A204.1 (cell line): ENCODE measurements around the gene REEP5.
"Not testable (repeated sequence)": the region's sequence is repeated elsewhere in the genome, so short reads cannot be mapped to it uniquely, and the experiment has no call there.

Experiments used
- FAIRE-seq: peaks from 2 replicates; lab custom pipeline; 2012; peaks lifted over from hg19 to GRCh38; lab: Jason Lieb, UNC

The REEP5 gene

DNA sequence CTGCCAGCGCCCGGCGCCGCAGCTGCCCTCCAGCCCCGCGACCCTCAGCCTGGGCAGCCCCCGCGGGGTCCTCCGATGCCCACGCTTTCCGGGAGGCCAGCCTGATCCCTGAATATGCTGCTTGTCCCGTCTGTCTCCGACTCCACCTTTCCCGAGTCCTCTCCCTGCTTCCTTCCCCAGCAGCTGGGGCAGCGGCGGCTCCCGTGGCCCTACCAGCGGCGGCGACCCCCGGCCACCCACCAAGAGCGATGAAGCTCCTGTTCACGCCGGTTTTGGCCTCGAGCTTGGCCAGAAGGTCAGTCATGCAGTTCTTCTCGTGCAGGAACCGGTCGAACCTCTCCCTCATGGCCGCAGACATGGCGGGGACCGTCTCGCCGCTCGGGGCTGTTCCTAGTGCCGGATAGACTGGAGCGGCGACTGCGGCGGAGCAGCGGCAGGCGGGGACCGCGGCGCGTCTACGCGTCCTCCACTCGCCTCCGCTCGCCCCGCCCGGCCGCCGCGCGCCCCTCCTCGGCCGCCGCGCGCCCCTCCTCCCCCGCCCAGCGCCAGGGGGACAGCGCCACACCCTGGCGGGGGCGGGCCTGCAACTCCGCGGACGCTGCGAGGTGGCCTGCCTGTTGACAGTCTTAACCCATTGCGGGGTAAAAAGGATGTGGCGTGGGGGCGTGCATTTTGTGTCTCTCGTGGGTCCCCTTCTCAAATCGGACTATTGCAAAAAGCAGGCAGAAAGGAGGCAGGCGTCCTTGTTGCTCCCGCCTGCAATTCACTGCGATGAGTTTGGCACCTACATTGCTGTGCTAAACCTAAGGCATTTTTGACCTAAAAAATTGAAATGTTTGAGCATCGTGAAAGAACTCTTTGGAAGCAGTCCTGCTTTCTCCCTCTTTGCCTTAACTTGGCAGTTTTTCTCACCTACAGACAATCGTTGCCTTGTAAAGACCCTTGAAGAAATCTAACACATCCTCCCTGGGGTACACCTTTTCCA, at the start of gene REEP5:
TSS of gene REEP5 (minus strand) at position 395 of the 985 bp plus-strand sequence. CDS start at position 358, 37 bp downstream.
- no peak for FAIRE-seq

DNA sequence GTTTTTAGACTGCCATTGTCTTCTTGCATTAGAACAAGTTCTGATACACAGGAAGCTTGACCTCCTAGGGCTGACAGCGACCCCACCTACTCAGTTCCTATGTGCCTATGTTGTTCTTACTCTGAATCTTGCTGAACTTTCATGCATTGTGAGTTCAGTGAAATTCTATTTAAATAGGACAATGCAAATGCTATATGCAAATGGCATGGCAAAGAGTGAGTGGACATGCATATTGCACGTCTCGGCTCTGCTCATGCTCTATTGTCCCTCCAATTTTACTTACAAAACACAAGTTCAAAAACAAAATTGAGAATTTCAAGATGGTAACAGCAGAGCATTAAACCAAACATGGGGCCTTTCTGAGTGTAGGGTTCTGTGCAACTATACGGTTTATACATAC, 49.2 kb upstream of the REEP5 start:
- FAIRE-seq: no peak

DNA sequence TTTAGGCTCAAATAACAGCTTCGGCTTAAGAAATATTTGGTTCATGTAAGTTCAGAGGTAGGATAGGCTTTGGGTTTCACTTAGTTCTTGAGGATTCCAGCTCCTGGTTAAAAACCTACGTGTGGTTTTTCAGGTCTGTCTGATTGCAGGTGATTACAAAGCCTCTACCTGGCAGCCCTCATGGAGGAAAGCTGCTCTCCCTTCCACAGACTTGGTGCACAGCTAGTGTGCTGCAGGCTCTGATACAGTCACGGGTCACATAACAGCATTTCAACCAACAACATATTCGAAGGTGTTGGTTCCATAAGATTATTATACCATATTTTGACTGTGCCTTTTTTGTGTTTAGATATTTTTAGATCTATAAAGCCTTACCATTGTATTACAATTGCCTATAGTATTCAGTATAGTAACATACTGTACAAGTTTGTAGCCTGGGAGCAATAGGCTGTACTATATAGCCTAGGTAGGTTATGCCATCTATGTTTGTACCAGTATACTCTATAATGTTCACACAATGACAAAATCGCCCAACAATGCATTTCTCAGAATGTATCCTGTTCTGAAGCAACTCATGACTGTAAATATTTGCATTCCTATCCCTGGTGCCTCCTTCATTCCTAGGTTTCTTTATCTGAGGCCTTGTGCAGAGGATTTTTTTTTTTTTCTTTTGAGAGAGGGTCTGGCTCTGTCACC, 46.5 kb upstream of the REEP5 start:
- FAIRE-seq: no peak

DNA sequence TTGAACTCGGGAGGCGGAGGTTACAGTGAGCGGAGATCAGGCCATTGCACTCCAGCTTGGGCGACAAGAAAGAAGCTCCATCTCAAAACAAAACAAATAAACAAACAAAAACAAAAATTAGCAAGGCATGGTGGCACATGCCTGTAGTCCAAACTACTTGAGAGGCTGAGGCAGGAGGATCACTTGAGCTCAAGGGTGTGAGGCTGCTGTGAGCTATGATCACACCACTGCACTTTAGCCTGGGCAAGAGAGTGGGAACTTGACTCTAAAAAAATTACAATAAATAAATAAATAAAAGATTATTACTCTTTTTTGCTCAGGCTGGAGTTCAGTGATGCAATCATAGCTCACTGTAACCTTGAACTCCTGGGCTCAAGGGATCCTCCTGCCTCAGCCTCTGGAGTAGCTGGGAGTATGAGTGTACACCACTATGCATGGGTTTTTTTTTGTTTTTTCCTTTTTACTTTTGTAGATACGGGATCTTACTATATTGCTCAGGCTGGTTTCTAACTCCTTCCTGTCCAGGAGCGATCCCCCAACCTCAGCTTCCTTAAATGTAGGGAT, 45.6 kb upstream of the REEP5 start:
- no peak for FAIRE-seq

DNA sequence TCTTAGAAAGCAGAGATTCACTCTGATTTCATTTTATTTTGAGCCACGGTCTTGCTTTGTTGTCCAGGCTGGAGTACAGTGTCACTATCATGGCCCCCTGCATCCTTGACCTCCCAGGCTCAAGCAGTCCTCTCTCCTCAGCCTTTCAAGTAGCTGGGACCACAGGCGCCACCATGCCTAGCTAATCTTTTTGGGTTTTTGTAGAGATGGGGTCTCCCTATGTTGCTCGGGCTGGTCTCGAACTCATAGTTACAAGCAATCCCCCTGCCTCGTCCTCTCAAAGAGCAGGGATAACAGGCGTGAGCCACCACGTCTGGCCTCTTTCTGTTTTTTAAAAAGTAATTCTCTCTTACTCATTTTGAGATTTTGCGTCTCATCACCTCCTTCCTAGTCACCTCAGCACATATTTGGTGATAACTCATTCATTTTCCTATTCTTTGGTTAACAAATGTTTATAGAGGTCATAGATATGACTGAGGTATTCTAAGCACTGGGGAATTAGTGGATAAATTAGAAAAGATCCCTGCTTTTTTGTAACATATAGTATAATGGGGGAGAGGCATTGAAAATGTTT, 43.8 kb upstream of the REEP5 start:
- FAIRE-seq: no peak

DNA sequence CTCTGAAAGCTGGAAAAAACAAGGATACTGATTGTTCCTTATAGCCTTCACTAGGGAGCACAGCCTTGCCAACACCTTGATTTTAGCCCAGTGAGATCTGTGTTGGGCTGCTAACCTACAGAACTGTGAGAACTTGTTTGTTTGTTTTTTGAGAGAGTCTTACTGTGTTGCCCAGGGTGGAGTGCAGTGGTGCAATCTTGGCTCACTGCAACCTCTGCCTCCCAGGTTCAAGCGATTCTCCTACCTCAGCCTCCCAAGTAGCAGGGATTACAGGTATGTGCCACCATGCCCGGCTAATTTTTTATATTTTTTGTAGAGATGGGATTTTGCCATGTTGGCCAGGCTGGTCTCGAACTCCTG, 41.3 kb upstream of the REEP5 start:
- FAIRE-seq: not testable (repeated sequence)

DNA sequence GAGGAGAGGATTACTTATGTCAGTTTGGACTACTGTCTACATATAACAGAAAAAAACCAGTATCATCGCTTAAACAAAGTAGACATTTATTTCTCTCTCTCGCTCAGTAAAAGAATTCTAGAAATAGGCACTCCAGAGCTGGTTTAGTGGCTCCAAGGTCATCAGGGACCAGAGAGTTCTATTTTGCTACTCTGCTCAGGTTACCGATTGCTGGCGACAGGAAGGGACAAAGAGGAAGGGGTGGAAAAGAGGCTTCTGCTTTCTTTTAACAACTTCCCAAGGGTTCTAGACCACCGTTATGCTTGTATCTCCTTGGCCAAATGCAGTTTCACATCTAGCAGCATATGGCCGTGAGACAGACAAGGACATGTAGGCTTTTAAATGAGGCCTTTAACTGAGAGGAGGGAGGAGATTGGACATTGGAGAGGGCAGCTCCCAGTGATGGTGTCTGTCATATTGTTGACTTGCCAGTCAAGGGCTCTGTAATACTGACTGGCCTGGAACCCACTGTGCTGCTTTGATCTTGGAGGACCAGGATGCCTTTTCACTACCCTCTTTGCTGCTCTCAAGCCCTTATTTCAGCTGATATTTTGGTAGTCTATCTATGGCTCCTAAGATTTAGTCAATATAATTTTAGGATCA, 39.0 kb upstream of the REEP5 start:
- no peak for FAIRE-seq

DNA sequence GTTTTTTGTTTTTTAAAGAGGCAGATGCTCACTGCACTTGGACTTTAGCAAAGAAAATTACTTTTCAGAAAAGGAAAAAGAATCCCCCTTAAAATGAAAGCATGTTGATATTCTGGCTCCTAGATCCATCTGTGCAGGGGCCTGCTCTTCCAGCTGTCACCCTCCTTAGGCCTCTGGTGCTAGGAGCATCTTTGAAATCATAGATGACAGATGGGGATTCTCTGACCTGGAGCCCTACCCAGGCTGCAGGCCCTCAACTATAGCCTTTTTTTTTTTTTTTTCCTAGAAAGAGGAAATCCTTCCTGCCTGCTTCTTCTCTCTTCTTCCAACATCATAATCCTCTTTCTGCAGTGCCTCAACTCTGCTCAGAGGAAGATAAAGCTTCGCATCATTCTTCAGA, 38.3 kb upstream of the REEP5 start:
- FAIRE-seq: no peak

DNA sequence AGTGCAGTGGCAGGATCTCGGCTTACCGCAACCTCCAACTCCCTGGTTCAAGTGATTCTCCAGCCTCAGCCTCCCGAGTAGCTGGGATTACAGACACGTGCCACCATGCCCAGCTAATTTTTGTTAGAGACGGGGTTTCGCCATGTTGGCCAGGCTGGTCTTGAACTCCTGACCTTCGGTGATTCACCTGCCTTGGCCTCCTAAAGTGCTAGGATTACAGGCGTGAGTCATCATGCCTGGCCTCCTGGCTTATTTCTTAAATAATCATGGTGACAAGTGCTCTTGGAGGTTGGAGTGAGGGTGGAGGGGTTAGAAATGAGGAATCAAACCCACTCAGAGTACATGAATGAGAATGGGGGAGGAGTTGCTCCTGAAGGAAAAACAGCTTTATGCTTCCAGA, 37.8 kb upstream of the REEP5 start:
- not testable (repeated sequence) for FAIRE-seq

DNA sequence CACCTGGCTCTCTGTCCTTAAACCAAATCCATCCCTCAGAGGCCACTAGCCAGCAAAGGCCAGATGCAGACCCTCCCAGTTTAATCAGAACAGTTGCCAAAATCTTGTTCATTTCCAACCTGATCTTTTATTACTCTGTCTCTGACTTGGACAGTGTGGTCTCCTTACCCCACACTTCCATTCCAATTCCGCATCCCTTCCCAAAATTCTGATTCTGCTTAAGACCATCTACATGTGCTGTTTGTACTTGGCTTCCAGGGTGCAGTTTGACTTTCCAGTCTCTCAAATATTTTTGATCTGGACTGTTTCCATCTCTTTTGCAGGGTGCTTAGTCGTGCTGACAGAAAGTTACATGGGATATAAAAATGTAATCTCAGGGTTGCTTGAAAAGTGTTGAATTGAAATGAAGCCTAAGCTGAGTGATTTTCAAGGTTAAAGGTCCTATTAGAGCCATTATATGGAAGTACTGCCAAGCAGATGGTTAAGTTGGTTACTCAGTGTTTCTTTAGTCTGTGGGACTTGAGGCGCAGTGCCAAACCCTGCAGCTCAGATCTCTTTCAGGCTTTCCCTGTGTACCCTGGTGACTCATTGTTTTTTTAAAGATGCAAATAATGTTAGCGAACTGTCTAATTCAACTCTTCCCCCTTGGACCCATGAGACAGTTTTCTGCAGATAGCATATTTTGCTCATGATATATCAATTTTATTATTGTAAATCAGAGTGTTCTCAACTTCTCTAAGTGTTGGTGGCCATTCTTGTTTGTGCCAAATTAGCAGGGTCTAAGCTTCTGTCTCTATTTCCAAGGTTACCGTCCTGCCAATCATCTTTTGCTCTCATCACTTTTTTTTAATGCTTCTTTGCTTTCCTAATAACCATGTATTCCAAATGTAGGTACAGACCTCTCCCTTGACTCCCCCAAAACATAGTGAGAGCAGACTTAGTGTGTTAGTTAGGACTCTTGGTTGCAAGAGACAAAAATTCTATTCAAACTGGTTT, 36.4 kb upstream of the REEP5 start:
- FAIRE-seq: no peak

DNA sequence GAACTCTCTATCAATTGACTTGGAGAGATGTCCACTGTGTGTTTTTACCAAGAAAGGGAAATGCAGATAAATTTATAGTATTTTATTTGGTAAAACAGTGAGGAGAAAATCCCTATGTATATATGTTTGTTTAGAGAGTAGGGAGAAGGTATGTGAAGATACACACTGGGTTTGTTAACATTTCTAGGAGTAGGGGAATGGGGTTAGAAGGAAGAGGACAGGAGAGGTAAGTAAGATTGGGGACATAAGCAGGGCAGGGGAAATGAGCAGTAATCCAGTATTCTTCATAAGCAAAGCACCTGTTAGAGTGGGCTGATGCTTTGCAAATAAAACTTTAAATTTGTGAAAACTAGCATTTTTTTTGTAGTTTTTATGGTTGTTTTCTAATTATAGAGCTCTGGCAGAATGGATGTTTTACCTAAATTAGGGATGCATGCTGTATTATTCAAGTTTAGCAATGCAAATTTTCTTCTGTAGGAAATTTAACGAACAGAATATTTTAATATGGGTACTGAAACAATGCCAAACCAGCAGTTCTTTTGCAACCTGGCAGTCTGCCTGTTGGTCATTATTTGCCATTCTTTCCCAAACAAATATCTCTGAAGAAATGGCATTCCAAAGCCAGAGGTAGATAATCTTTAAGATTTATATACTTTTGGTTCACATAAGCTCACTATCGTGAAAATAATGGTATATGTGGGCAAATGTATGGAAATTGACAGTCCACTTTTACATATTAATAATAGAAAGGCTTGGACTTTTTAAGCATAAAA, 35.2 kb upstream of the REEP5 start:
- FAIRE-seq: no peak

DNA sequence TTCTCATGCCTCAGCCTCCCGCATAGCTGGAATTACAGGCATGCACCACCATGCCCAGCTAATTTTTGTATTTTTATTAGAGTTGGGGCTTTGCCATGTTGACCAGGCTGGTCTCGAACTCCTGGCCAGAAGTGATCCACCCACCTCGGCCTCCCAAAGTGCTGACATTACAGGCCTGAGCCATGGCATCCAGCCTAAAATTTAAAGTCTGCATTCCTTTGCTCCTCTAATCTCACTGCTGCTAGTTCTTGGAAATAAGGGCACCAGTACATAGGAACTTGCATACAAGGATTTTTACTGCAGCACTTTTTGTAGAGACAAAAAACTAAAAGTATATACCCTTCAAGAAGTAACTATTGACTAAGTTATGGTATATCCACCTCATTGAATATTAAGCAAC, 34.6 kb upstream of the REEP5 start:
- no peak for FAIRE-seq

DNA sequence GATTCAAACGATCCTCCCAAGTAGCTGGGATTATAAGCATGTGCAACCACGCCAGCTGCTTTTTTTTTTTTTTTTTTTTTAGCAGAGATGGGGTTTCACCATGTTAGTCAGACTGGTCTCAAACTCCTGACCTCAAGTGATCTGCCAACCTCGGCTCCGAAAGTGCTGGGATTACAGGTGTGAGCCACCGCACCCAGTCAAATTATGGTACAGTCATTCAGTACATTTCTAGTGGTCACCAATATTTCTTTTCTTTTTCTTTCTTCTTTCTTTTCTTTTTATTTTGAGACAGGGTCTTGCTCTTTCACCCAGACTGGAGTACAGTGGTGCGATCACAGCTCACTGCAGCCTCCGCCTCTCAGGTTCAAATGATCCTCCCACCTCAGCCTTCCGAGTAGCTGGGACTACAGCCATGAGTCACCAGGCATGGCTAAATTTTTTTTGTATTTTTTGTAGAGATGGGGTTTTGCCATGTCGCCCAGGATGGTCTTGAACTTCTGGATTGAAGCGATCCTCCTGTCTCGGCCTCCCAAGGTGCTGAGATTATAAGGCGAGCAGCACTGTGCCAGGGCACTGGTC, 29.2 kb upstream of the REEP5 start:
- no peak for FAIRE-seq

DNA sequence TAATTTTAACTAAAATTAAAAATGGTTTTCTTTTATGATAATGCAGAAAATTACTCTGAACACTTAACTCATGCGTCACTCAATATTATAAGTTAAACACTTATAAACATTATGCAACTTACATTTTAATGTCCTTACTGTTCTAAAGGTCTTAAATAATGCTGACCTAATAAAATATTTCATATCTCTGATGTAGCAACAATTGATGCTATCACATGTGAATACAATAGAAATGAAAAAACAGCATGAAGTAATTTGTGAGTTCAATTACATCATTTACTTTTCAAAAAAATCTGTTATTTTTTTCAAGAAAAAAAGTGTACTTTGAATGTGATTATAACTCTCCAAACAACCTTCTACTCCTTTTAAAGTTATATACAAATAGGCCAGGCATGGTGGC, 26.4 kb upstream of the REEP5 start:
- FAIRE-seq: peak; percentile 41

DNA sequence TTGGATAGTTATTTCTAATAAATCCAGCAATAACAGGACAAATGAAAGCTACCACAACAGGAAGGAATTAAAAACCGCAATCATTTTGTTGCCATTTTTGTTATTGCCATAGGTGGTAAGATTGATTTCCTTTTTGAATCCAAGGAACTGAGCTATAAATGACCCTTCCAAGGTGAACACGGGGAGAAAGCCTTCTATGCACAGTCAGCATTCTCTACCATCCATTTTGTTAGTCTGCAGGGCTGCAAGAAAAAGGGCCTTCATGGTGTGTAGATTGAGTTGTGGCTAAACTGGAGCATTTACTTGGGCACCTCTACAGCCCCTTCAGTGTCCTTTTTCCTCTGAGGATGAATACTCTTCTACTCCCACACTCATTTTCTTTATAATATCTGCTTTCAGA, 18.6 kb upstream of the REEP5 start:
- no peak for FAIRE-seq

DNA sequence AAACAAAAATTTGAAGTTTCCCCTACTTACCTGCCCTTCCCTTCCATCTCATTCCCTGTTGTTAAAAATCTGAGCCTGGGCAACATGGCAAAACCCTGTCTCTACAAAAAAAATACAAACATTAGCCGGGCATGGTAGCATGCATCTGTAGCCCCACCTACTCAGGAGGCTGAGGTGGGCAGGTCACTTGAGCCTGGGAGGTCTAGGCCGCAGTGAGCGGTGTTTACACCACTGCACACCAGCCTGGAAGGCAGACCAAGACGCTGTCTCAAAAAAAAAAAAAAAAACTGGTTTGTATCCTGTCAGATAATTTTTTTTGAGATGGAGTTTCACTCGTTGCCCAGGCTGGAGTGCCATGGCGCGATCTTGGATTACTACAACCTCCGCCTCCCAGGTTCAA, 16.3 kb upstream of the REEP5 start:
- FAIRE-seq: no peak

DNA sequence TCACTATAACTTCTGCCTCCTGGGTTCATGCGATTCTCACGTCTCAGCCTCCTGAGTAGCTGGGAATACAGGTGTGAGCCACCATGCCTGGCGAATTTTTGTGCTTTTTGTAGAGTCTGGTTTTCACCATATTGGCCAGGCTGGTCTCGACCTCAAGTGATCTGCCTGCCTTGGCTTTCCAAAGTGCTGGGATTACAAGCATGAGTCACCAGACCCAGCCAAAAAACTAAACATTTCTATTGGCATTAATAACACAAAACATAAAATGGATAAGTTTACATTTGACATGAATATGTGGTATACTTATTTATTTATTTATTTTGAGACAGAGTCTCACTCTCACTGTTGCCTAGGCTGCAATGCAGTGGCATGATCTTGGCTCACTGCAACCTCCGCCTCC, 13.6 kb upstream of the REEP5 start:
- no peak for FAIRE-seq

DNA sequence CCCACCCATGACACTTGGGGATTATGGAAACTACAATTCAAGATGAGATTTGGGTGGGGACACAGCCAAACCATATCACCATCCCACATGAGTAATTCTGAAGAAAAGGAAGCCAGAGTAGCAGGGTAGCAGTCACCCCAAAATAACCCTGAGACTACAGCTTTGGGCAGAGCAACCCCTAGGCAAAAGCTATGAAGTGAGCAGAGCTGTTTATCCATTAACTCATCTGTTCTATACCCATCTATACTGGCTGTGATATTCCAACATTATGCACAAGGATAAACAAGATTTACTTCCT, 12.3 kb upstream of the REEP5 start:
- FAIRE-seq: no peak

DNA sequence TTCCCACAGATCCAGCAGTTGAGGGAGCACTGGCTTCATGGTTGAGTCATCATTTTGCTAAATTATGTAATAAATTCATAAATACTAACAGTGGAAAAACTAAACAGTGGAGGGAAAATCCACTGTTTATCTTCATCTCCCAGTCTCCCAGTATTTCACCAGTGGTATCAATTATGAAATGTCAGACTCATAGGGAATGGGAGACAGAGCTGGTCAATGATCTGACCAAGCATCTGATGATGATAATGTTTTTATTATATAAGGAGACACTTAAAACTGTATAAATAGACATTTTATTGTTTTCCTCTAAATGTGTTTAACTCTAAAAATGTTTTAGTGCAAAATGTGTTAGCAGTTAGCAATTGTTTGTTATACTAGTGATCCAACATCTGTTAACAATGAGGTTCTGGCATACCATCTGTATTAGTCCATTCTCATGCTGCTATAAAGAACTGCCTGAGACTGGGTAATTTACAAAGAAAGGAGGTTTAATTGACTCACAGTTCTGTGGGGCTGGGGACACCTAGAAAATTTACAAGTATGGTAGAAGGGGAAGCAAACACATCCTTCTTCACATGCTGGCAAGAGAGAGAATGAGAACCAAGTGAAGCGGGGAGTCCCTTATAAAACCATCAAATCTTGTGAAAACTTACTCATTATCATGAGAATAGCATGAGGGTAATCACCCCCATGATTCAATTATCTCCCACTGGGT, 11.8 kb upstream of the REEP5 start:
- no peak for FAIRE-seq

DNA sequence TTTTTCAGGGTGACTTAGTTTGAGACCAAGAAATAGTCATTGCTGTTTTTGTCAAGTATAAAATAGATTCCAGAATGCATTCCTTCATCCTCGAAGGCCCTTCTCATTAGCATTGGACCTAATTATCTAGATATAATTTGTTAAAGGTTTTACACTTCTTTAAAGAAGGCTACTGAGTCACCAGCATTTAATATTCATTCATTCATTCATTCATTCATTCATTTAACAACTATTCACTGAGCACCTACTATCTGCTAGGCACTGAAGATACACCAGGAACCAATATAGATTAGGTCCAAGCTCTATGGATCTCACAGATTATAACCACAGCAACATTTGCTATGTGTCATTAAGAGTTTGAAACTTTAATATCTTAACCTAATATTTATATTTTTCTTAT, 11.1 kb upstream of the REEP5 start:
- FAIRE-seq: no peak
